ENCODE results near the gene PCDH11X.
"Not testable (repeated sequence)": the region's sequence is repeated elsewhere in the genome, so short reads cannot be mapped to it uniquely, and the experiment has no call there.

PCDH11X gene

DNA sequence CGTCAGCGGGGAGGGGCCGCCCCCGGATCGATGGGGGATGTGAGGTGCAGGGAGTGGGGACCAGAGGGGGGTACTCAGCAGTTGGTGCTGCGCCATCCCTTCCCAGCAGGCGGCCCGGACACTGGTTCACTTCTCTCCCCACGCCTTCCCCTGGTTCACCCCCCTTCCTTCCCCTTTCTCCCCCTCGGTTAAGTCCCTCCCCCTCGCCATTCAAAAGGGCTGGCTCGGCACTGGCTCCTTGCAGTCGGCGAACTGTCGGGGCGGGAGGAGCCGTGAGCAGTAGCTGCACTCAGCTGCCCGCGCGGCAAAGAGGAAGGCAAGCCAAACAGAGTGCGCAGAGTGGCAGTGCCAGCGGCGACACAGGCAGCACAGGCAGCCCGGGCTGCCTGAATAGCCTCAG, at the start of gene PCDH11X:
Gene PCDH11X, plus strand, starts transcription at position 241 of the 400 bp plus-strand sequence. CDS start 56,130 bp downstream, outside the sequence.
- not testable (repeated sequence) for DNase-seq (ENCODE audit: extremely low read depth, low read depth)

GRCh38 chrX:91747446-91747845, 31.7 kb upstream of the PCDH11X start:
- DNase-seq (ENCODE audit: extremely low read depth, low read depth): not testable (repeated sequence)

GRCh38 chrX:91753022-91753421, 26.2 kb upstream of the PCDH11X start:
- not testable (repeated sequence) for DNase-seq (ENCODE audit: extremely low read depth, low read depth)

DNA sequence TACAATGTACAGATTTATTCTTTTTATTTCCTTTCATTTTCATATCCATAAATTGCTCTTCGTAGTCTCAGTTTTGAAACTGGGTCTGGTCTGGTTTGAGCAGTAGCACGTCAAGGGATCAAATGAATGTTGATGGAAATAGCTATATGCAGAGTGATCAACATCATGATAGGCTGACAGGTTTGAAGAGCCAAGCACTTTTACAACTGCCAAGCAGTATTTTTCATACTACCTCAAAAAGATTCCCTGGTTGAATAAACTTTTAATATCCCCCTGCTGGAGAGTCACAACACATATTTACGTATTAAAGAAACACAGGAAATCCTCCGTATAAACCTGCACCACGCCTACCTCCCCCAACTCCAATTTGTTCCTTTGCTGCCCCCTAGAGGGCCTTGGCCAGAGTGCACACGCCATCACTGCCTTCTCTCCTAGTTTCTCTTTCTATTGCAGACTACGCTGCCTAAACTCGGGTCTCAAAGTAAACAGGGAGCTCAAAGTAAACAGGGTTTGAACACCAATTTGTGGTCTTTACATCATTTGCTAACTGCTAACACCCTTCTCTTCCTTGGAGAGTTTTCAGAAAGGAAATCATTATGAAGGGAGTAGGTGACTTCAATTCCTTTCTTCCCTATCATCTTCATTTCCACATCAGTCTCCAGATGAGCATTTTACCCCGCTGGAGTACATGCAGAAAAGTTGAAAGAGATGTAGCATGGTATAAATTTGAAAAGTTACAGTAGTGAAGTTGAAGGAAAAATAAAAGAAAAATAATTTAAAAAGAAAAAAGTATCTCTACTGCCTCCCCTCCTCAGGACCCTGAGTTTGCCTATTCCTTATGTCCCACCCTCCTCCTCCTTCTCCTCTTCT, 8.3 kb upstream of the PCDH11X start:
- not testable (repeated sequence) for DNase-seq (ENCODE audit: extremely low read depth, low read depth)

DNA sequence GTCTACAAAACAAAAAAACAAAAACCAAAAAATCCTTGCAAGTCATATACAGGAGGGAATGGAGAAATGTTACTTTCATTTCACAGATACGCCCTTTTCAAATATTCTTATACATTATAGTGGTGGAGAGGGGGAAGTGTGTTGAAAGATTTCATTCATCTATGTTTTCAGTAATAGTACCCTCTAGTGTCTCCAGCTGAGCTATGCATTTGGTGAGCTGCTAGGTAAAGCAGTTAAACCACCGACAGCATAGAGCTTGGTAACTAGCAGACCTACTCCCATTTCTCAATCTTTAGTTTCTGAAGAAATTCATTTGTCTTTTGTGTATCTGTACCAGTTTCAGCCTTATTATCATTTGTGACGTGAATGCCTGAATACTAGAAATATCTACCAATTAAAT, 5.2 kb upstream of the PCDH11X start:
- DNase-seq (ENCODE audit: extremely low read depth, low read depth): not testable (repeated sequence)

DNA sequence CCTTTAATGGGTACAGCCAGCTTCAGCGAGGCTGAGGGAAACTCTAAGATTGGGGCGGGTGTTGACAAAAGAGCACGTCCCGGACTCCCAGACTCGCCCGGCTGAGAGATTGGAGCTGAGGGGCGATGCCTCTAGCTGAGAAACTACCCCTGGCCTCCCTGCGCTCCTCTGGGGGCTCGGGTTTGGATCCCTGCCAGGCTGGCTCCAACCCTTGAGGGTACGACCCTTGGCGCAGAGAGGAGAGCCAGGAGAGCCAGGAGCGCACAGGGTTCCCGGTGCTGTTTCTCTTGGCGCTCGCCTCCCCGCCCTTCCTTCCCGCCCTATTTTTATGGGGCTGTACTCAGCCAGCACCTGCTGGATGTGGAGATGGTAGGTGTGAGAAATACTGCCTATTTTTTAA, 833 bp downstream of the PCDH11X start:
- DNase-seq (ENCODE audit: extremely low read depth, low read depth): not testable (repeated sequence)

GRCh38 chrX:91780698-91781097, 1.5 kb downstream of the PCDH11X start:
- not testable (repeated sequence) for DNase-seq (ENCODE audit: extremely low read depth, low read depth)

GRCh38 chrX:91781553-91782298, 2.6 kb downstream of the PCDH11X start:
- DNase-seq (ENCODE audit: extremely low read depth, low read depth): not testable (repeated sequence)

DNA sequence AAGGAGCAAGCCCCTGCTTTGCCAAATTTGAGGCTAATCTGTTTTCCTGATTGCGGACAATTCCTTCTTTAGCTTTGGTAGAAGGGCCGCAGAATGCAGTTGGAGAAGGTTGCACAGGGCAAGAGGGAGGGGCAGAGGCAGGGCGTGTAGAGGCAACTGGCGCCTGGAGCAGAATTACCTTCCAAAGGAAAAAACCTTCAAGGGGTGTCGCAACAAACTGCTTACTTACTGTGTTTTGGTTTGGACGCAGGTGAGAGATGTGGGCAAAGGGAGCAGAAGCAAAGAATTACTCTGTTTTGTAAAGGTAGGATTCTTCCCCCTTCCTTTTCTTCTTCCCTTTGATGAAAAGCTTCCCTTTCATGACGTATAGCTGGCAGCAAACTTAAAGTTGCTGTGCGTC, 3.6 kb downstream of the PCDH11X start:
- DNase-seq (ENCODE audit: extremely low read depth, low read depth): not testable (repeated sequence)

GRCh38 chrX:91817537-91817936, 38.4 kb downstream of the PCDH11X start:
- not testable (repeated sequence) for DNase-seq (ENCODE audit: extremely low read depth, low read depth)

DNA sequence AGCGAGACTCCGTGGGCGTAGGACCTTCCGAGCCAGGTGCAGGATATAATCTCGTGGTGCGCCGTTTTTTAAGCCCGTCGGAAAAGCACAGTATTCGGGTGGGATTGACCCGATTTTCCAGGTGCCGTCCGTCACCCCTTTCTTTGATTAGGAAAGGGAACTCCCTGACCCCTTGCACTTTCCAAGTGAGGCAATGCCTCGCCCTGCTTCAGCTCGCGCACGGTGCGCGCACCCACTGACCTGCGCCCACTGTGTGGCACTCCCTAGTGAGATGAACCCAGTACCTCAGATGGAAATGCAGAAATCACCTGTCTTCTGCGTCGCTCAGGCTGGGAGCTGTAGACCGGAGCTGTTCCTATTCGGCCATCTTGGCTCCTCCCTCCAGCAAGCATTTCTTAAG, 46.1 kb downstream of the PCDH11X start:
- not testable (repeated sequence) for DNase-seq (ENCODE audit: extremely low read depth, low read depth)

Data from AG09319 (cell line).